Measurements from ENCODE around the gene CRYGS.
A peak's percentile ranks its signal among the peaks of the same experiment; 100 is the strongest.
"Not testable (repeated sequence)": the region's sequence is repeated elsewhere in the genome, so short reads cannot be mapped to it uniquely, and the experiment has no call there.

Gene CRYGS

GRCh38 chr3:186544281-186544680 lies at the start of gene CRYGS:
Gene CRYGS (minus strand): TSS chr3:186544380. CDS start chr3:186544326, 54 bp downstream.
- no peak for DNase-seq (ENCODE audit: low read depth)

- DNase-seq (ENCODE audit: low read depth): no peak
Measured at GRCh38 chr3:186593862-186594261, 49.7 kb upstream of the CRYGS start.

- DNase-seq (ENCODE audit: low read depth): no peak
Measured at GRCh38 chr3:186592682-186593081, 48.5 kb upstream of the CRYGS start.

- DNase-seq (ENCODE audit: low read depth): no peak
Measured at GRCh38 chr3:186590580-186591295, 46.6 kb upstream of the CRYGS start.

GRCh38 chr3:186589856-186590579 lies 45.8 kb upstream of the CRYGS start:
- no peak for DNase-seq (ENCODE audit: low read depth)

GRCh38 chr3:186589121-186589520 lies 44.9 kb upstream of the CRYGS start:
- DNase-seq (ENCODE audit: low read depth): no peak

GRCh38 chr3:186588632-186589031 lies 44.5 kb upstream of the CRYGS start:
- no peak for DNase-seq (ENCODE audit: low read depth)

- DNase-seq (ENCODE audit: low read depth): no peak
Measured at GRCh38 chr3:186587183-186587582, 43.0 kb upstream of the CRYGS start.

- not testable (repeated sequence) for DNase-seq (ENCODE audit: low read depth)
Measured at GRCh38 chr3:186586245-186586644, 42.1 kb upstream of the CRYGS start.

GRCh38 chr3:186583831-186584230 lies 39.7 kb upstream of the CRYGS start:
- DNase-seq (ENCODE audit: low read depth): no peak

GRCh38 chr3:186582541-186582940 lies 38.4 kb upstream of the CRYGS start:
- no peak for DNase-seq (ENCODE audit: low read depth)

GRCh38 chr3:186580785-186581184 lies 36.6 kb upstream of the CRYGS start:
- DNase-seq (ENCODE audit: low read depth): no peak

- no peak for DNase-seq (ENCODE audit: low read depth)
Measured at GRCh38 chr3:186577521-186577920, 33.3 kb upstream of the CRYGS start.

GRCh38 chr3:186571644-186572013 lies 27.4 kb upstream of the CRYGS start:
- DNase-seq (ENCODE audit: low read depth): no peak

- DNase-seq (ENCODE audit: low read depth): no peak
Measured at GRCh38 chr3:186570941-186571643, 26.9 kb upstream of the CRYGS start.

GRCh38 chr3:186570096-186570940 lies 26.1 kb upstream of the CRYGS start, which contains the start of gene DNAJB11:
Gene DNAJB11 (plus strand): TSS chr3:186570720. CDS start chr3:186570898, 178 bp downstream.
- DNase-seq (ENCODE audit: low read depth): peak; percentile 100

GRCh38 chr3:186569779-186570095 lies 25.6 kb upstream of the CRYGS start:
- DNase-seq (ENCODE audit: low read depth): no peak

- not testable (repeated sequence) for DNase-seq (ENCODE audit: low read depth)
Measured at GRCh38 chr3:186569361-186569760, 25.2 kb upstream of the CRYGS start.

GRCh38 chr3:186567072-186567921 lies 23.1 kb upstream of the CRYGS start, which contains the start of gene TBCCD1:
Gene TBCCD1 (minus strand): TSS chr3:186567339. CDS start chr3:186564329, 3,010 bp downstream.
- peak; percentile 70 for DNase-seq (ENCODE audit: low read depth)

GRCh38 chr3:186566772-186567071 lies 22.5 kb upstream of the CRYGS start:
- DNase-seq (ENCODE audit: low read depth): no peak

- no peak for DNase-seq (ENCODE audit: low read depth)
Measured at GRCh38 chr3:186564586-186564985, 20.4 kb upstream of the CRYGS start.

Measured in GM04504 (cell line).